ENCODE results near the gene PREX1. TPM values are rescaled to one million over a fixed set of nuclear protein-coding genes. Genes with fewer than 3 reads are reported as not detected.

Gene PREX1
- total and polyA plus RNA-seq, 2 donors (not counting 3 experiments of a cell fraction or from before 2014, with no cell fraction given): 51.3 to 72.9 TPM

DNA sequence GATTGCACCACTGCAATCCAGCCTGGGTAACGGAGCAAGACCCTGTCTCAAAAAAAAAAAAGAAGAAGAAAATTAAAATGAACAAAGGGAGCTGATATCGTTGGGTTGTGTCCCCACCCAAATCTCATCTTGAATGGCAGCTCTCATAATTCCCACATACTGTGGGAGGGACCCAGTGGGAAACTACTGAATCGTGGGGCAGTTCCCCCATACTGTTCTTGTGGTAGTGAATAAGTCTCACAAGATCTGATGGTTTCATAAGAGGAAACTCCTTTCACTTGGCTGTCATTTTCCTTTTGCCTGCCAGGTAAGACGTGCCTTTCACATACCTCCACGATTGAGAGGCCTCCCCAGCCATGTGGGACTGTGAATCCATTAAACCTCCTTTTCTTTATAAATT lies 149.4 kb downstream of the PREX1 start:
- Histone ChIP-seq H3K9ac (replicated peaks; ENCODE audit: extremely low read depth, insufficient read depth, low read length) (no peak overlapping the region), H3K9me1 (replicated peaks; ENCODE audit: control insufficient read depth, extremely low read depth, insufficient read depth, low read length) (no peaks in the 10 kb centered on the region), H3K4me1 (ENCODE audit: control insufficient read depth, extremely low read depth, insufficient read depth, low read length) (peaks cover 16% of the 10 kb centered on the region), H3K27ac (ENCODE audit: insufficient read depth, low read depth, low read length) (no peak overlapping the region), H3K79me2 (ENCODE audit: control insufficient read depth, insufficient read depth, low read length) (no peaks in the 10 kb centered on the region), H3K9me3 (replicated peaks; ENCODE audit: control insufficient read depth, insufficient read depth, low read length) (no peaks in the 10 kb centered on the region), H3K36me3 (ENCODE audit: control insufficient read depth in 2 of 2, extremely low read depth in 1 of 2, insufficient read depth in 2 of 2, low read length in 2 of 2) (peaks cover 16 to 31% of the 10 kb centered on the region in 2 experiments), H3K4me2 (ENCODE audit: insufficient read depth, low read length) (no peak overlapping the region), H3K4me3 (replicated peaks in 1 of 3; ENCODE audit: insufficient read depth in 1 of 3, low read depth in 1 of 3, low read length in 3 of 3) (no peak overlapping the region), H4K20me1 (replicated peaks; ENCODE audit: control insufficient read depth, extremely low read depth, insufficient read depth, low read length) (no peaks in the 10 kb centered on the region), H3K27me3 (ENCODE audit: control insufficient read depth in 2 of 2, insufficient read depth in 2 of 2, low read length in 2 of 2) (no peaks in the 10 kb centered on the region), H2AFZ (ENCODE audit: low read depth, low read length) (no peak overlapping the region)
- TF ChIP-seq JUN (IDR thresholded peaks at IDR 0.05; ENCODE audit: borderline replicate concordance, insufficient read depth, insufficient read length, low read depth): no peak
- no peak for TF ChIP-seq POLR2A (IDR thresholded peaks at IDR 0.05; ENCODE audit: low read depth, low read length)
- TF ChIP-seq, protein P1, sequence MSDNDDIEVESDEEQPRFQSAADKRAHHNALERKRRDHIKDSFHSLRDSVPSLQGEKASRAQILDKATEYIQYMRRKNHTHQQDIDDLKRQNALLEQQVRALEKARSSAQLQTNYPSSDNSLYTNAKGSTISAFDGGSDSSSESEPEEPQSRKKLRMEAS (IDR thresholded peaks at IDR 0.05; ENCODE audit: insufficient read depth, insufficient read length): no peak
- no peak for TF ChIP-seq EZH2 (IDR thresholded peaks at IDR 0.05; ENCODE audit: borderline replicate concordance, low read depth, low read length, severe bottlenecking)
- no peak for TF ChIP-seq CTCF (IDR thresholded peaks at IDR 0.05; ENCODE audit: extremely low read depth in 1 of 2, insufficient read depth in 1 of 2, low read depth in 1 of 2, low read length in 2 of 2)
- no peak for TF ChIP-seq POLR2AphosphoS5 (IDR thresholded peaks at IDR 0.05; ENCODE audit: insufficient read depth, low read depth, low read length)
- no TSS peak for BruUV-seq (replicated peaks)
- no peak for FAIRE-seq
- DNase-seq (ENCODE audit: low read depth, low spot score): no peak
- ChIA-PET CTCF (interaction anchor here (0.7 to 2.1 kb wide), 3 partner anchors 8 to 21 kb away, joined by 3 to 9 read pairs (median 6); no protein-coding TSS in a partner anchor), POLR2A (no interaction called here)
- intact Hi-C loops (cut with micrococcal nuclease) (no loop called here), dilution Hi-C loops (cut with MboI; ENCODE audit: extremely low pct_ligation_motif_present, low sequenced_read_pairs) (no loop called here)
